Suprapubic skin (tissue), 4 donors: ENCODE measurements around the gene CAND1.

Source experiments
- CTCF ChIP-seq, 2 donors: fragments of 200-600 bp in 1 of 2; fragments of 450-650 bp in 1 of 2; sonication (generic) in 1 of 2; IDR thresholded peaks; one replicate each; pipeline ENCODE4 v1.5.1; 2016 to 2019; ENCODE audit warnings: antibody characterized with exemption in 2 of 2, mild to moderate bottlenecking in 1 of 2, moderate library complexity in 1 of 2
- EP300 ChIP-seq: sonication (generic); formaldehyde crosslinking; IDR thresholded peaks from one replicate; pipeline ENCODE4 v1.6.1; 2017; ENCODE audit warnings: antibody characterized with exemption
- POLR2A ChIP-seq, 2 donors: fragments of 450-650 bp; IDR thresholded peaks; one replicate each; pipeline ENCODE4 v1.6.1; 2017; ENCODE audit warnings: antibody characterized with exemption in 2 of 2, mild to moderate bottlenecking in 2 of 2, moderate library complexity in 2 of 2
- POLR2AphosphoS5 ChIP-seq, 3 donors: sonication (generic); formaldehyde crosslinking; IDR thresholded peaks; one replicate each; pipeline ENCODE4 v1.6.1; 2017; ENCODE audit warnings: antibody characterized with exemption in 3 of 3

- TF ChIP-seq CTCF (IDR thresholded peaks at IDR 0.05): no peak
- TF ChIP-seq POLR2A (IDR thresholded peaks at IDR 0.05): no peak
- TF ChIP-seq POLR2AphosphoS5 (IDR thresholded peaks at IDR 0.05): no peak
- TF ChIP-seq EP300: no peak
These were observed 17.1 kb downstream of the CAND1 start for GRCh38 chr12:67286257-67286656.
